K562 (cell line): ENCODE data around the gene MPPED1. TPM values are rescaled to one million over a fixed set of nuclear protein-coding genes. Genes with fewer than 3 reads are reported as not detected.

Experiments used
- ATAC-seq: fragments of 200-7000 bp; cut with Tn5 transposase; 3 replicates; pipeline ENCODE4 v1.9.1; 2020; ENCODE audit warnings: moderate library complexity
- BruUV-seq: library from RNA; stranded (reverse); fragments of 400-500 nt; replicated peaks from 2 replicates; lab custom pipeline; 2021; lab: Mats Ljungman, UMichigan
- CTCF ChIA-PET: fragments of 300-600 bp; formaldehyde crosslinking; extraction: SDS; loops from one replicate; lab custom pipeline; 2021; ENCODE audit warnings: low intra/inter-chr PET ratio; lab: Yijun Ruan, JAX
- POLR2A ChIA-PET: fragments of 300-600, 350-650 bp; sonication (Branson Sonifier 250); formaldehyde crosslinking; extraction: SDS; loops from one replicate; lab custom pipeline; 2021; ENCODE audit warnings: antibody characterized with exemption, inconsistent platforms; lab: Yijun Ruan, JAX
- DNase-seq, 4 experiments: peaks; one replicate each; pipeline versions ENCODE4 v3.0.0 to v3.0.0-alpha.2; 2011 to 2018; ENCODE audit warnings: low spot score in 3 of 4, mixed read lengths in 3 of 4; ENCODE audit errors: extremely low read depth in 1 of 4
- FAIRE-seq: peaks from 2 replicates; lab custom pipeline; 2011; peaks lifted over from hg19 to GRCh38; lab: Jason Lieb, UNC
- H2AFZ ChIP-seq: 2 replicates; pipeline ENCODE4 v1.6.0; 2011; ENCODE audit warnings: low read depth, low read length, control low read depth, inconsistent platforms
- H3K27ac ChIP-seq: fragments of 200-600 bp; 3 replicates; pipeline ENCODE4 v1.8.0; 2011; ENCODE audit warnings: low read depth, mild to moderate bottlenecking, control low read depth, inconsistent platforms, low read length, moderate library complexity, mixed read lengths; ENCODE audit errors: extremely low read depth
- H3K27me3 ChIP-seq, 2 experiments: fragments of 300-600 bp in 1 of 2; 2 replicates in 1 of 2; 3 replicates in 1 of 2; pipeline versions ENCODE4 v1.6.0 to v1.8.0; 2011; ENCODE audit warnings: inconsistent platforms in 2 of 2, low read length in 2 of 2, mild to moderate bottlenecking in 1 of 2, mixed read lengths in 1 of 2, moderate library complexity in 1 of 2; ENCODE audit not compliant: control insufficient read depth in 2 of 2, insufficient read depth in 2 of 2
- H3K36me3 ChIP-seq: fragments of 300-600 bp; 3 replicates; pipeline ENCODE4 v1.8.0; 2011; ENCODE audit warnings: mild to moderate bottlenecking, low read length, inconsistent platforms; ENCODE audit not compliant: control insufficient read depth, insufficient read depth
- H3K4me1 ChIP-seq, 2 experiments: fragments of 200-600 bp in 1 of 2; replicated peaks in 1 of 2; 2 replicates in 1 of 2; 3 replicates in 1 of 2; pipeline versions ENCODE4 v1.5.1 to v1.8.0; 2011; ENCODE audit warnings: inconsistent platforms in 2 of 2, low read length in 2 of 2, mild to moderate bottlenecking in 1 of 2, mixed read lengths in 1 of 2, moderate library complexity in 1 of 2; ENCODE audit not compliant: control insufficient read depth in 2 of 2, insufficient read depth in 2 of 2
- H3K4me2 ChIP-seq: 2 replicates; pipeline ENCODE4 v1.6.1; 2011; ENCODE audit warnings: low read length, control low read depth, inconsistent platforms, mixed read lengths; ENCODE audit not compliant: insufficient read depth
- H3K4me3 ChIP-seq: fragments of 200-600 bp; sonication (generic), shearing (Covaris generic); 2 replicates; pipeline ENCODE4 v1.5.1; 2016; ENCODE audit warnings: control low read depth, inconsistent platforms
- H3K79me2 ChIP-seq: fragments of 200-600 bp; 3 replicates; pipeline ENCODE4 v1.8.0; 2011; ENCODE audit warnings: low read length, inconsistent platforms; ENCODE audit not compliant: control insufficient read depth, insufficient read depth
- H3K9ac ChIP-seq, 2 experiments: 2 replicates each; pipeline versions ENCODE4 v1.6.0 to v1.6.1; 2011; ENCODE audit warnings: low read depth in 2 of 2, low read length in 2 of 2, control low read depth in 1 of 2, inconsistent platforms in 1 of 2, mild to moderate bottlenecking in 1 of 2, mixed read lengths in 1 of 2; ENCODE audit not compliant: insufficient read depth in 1 of 2
- H3K9me1 ChIP-seq: one replicate; pipeline ENCODE4 v1.6.0; 2011; ENCODE audit warnings: inconsistent platforms, mild to moderate bottlenecking, low read length, moderate library complexity; ENCODE audit not compliant: control insufficient read depth, insufficient read depth
- H3K9me3 ChIP-seq: replicated peaks from 2 replicates; pipeline ENCODE4 v1.5.1; 2011; ENCODE audit warnings: low read depth, low read length, inconsistent platforms; ENCODE audit not compliant: control insufficient read depth, insufficient read depth
- H4K20me1 ChIP-seq: replicated peaks from 2 replicates; pipeline ENCODE4 v1.6.1; 2011; ENCODE audit warnings: low read length, inconsistent platforms, mixed read lengths; ENCODE audit not compliant: control insufficient read depth, insufficient read depth
- ASH1L ChIP-seq: fragments of 450-650 bp; IDR thresholded peaks from 2 replicates; pipeline ENCODE4 v1.6.1; 2018; ENCODE audit warnings: borderline replicate concordance, mild to moderate bottlenecking, low read depth; ENCODE audit not compliant: partially characterized antibody
- DMBX1 ChIP-seq: fragments of 250-450 bp; sonication (Bioruptor Pico); IDR thresholded peaks from 2 replicates; pipeline ENCODE4 v1.8.0; 2022; ENCODE audit warnings: inconsistent platforms, mild to moderate bottlenecking, moderate library complexity, borderline replicate concordance
- ELK1 ChIP-seq: sonication (generic); formaldehyde crosslinking; IDR thresholded peaks from 2 replicates; pipeline ENCODE4 v1.8.1; 2022; ENCODE audit warnings: missing genetic modification reagents
- ETV5 ChIP-seq: sonication (generic); formaldehyde crosslinking; IDR thresholded peaks from 2 replicates; pipeline ENCODE4 v1.4.0; 2020; ENCODE audit warnings: low read depth, mild to moderate bottlenecking, missing genetic modification reagents
- HDAC2 ChIP-seq: fragments of 450-650 bp; IDR thresholded peaks from 2 replicates; pipeline ENCODE4 v1.6.1; 2016; ENCODE audit warnings: mild to moderate bottlenecking
- PBX2 ChIP-seq, 2 experiments: IDR thresholded peaks in 1 of 2; conservative IDR thresholded peaks in 1 of 2; 2 replicates each; pipeline ENCODE4 v1.6.1; 2016; ENCODE audit warnings: low read depth in 2 of 2, mild to moderate bottlenecking in 1 of 2, missing compliant biosample characterization in 1 of 2, missing genetic modification characterization in 1 of 2, moderate library complexity in 1 of 2
- PTBP1 ChIP-seq: fragments of 200-400 bp; formaldehyde crosslinking; IDR thresholded peaks from 2 replicates; pipeline ENCODE4 v1.6.1; 2017; ENCODE audit warnings: low read depth, low read length
- SNRNP70 ChIP-seq: fragments of 200-400 bp; formaldehyde crosslinking; optimal IDR thresholded peaks from 2 replicates; pipeline ENCODE3; 2017; ENCODE audit warnings: low read depth, low read length
- TEAD2 ChIP-seq: fragments of 450-650 bp; IDR thresholded peaks from 2 replicates; pipeline ENCODE4 v1.6.1; 2016; ENCODE audit warnings: missing genetic modification characterization, control low read depth, missing compliant biosample characterization
- ZBED1 ChIP-seq: IDR thresholded peaks from 2 replicates; pipeline ENCODE4 v1.6.1; 2014
- ZNF778 ChIP-seq: fragments of 450-650 bp; formaldehyde crosslinking; IDR thresholded peaks from 2 replicates; pipeline ENCODE4 v1.4.0; 2020; ENCODE audit warnings: mild to moderate bottlenecking, moderate library complexity
- WGBS: fragments of 100-300 bp; shearing (Covaris generic); methylation state at CpG from one replicate; pipeline ENCODE4 v1.1.6; 2016; ENCODE audit warnings: low coverage, mixed read lengths; ENCODE audit not compliant: insufficient coverage; ENCODE audit errors: missing lambda C conversion rate; 5-methylcytosine and 5-hydroxymethylcytosine counted together
- in situ Hi-C: fragments of 300-500 bp; cut with MboI; formaldehyde crosslinking; loops from 4 replicates; pipeline ENCODE4 v1.15.0; 2018; ENCODE audit warnings: inconsistent platforms, mixed read lengths
- intact Hi-C: fragments of 100-400 bp; cut with micrococcal nuclease; formaldehyde crosslinking; loops from 2 replicates; pipeline ENCODE4 v1.14.2; 2022
- polyA plus RNA-seq, 8 experiments: library from polyadenylated mRNA; depleted of rRNA in 4 of 8; stranded (reverse) in 5 of 8; unstranded in 3 of 8; fragments of >200 nt; fragmentation: Nextera tagmentation in 2 of 8; fragmentation: Illumina TruSeq in 1 of 8; extraction: Ambion mirVana in 2 of 8; extraction: Trizol in 1 of 8; gene quantifications; 2 replicates each; pipeline versions ENCODE4 v1.2.1 to v1.2.3, GENCODE V29; 2011 to 2014; ENCODE audit warnings: inconsistent platforms in 1 of 8, missing spikeins in 1 of 8
- total RNA-seq, 7 experiments: library from RNA; depleted of rRNA in 6 of 7; stranded (reverse); fragments of >200 nt in 6 of 7; fragmentation: Illumina TruSeq in 2 of 7; extraction: Trizol in 2 of 7; gene quantifications; 2 replicates each; pipeline versions ENCODE4 v1.2.1 to v1.2.3, GENCODE V29; 2011 to 2021; ENCODE audit warnings: low replicate concordance in 1 of 7

MPPED1 gene
- total and polyA plus RNA-seq, 9 of the 15 experiments (the other 6 are each of a cell fraction or from before 2014, with no cell fraction given), result not detected

GRCh38 chr22:43376765-43377547 lies 34.9 kb upstream of the MPPED1 start:
- Histone ChIP-seq H3K4me1 (no peaks in the 10 kb centered on the region), H3K27me3 (peaks cover 5 to 10% of the 10 kb centered on the region in 2 experiments; a peak in 2 of 5 replicates)
- in situ Hi-C loops, result loop anchor here (10.0 kb wide), 1 partner anchor 102 kb away; no protein-coding TSS in a partner anchor
- ATAC-seq, result no peak
- CTCF ChIA-PET, result interaction anchor here (0.7 kb wide), 1 partner anchor 93 kb away, joined by 3 read pairs; no protein-coding TSS in a partner anchor
- TF ChIP-seq PBX2 (CRISPR knock-in tag; IDR thresholded peaks at IDR 0.05; ENCODE audit: low read depth), result no peak
- no peak for TF ChIP-seq PBX2 (tag; conservative IDR thresholded peaks at IDR 0.05; ENCODE audit: low read depth)
- TF ChIP-seq ZBED1, result no peak
- no peak for TF ChIP-seq DMBX1 (CRISPR knock-in tag)
- no peak for TF ChIP-seq ELK1 (CRISPR knock-in tag)
- TF ChIP-seq ZNF778, result no peak
- TF ChIP-seq SNRNP70, result no peak
- no peak for TF ChIP-seq PTBP1
- TF ChIP-seq ASH1L, result no peak
- TF ChIP-seq TEAD2 (tag), result no peak
- no peak for TF ChIP-seq ETV5 (CRISPR knock-in tag)
- no peak for TF ChIP-seq HDAC2
- TF ChIP-seq, all 486 proteins: peak for 0
- no peaks in the 10 kb centered on the region for H3K79me2 ChIP-seq
- H3K9me3 ChIP-seq, result no peaks in the 10 kb centered on the region
- no peak overlapping the region for H3K27ac ChIP-seq
- DNase-seq, result no peak
- H3K9me1 ChIP-seq, result no peaks in the 10 kb centered on the region
- no peak overlapping the region for H3K9ac ChIP-seq
- no peak for FAIRE-seq
- 1% methylated on average over 12 of the region's 15 CpGs for WGBS
- POLR2A ChIA-PET, result no interaction called here
- no TSS peak for BruUV-seq
- no peaks in the 10 kb centered on the region for H3K36me3 ChIP-seq
- no peak overlapping the region for H3K4me3 ChIP-seq
- H3K4me2 ChIP-seq, result no peak overlapping the region
- no peaks in the 10 kb centered on the region for H4K20me1 ChIP-seq
- intact Hi-C loops, result no loop called here
- H2AFZ ChIP-seq, result no peak overlapping the region
